WERI-Rb-1 (cell line): ENCODE measurements around the gene SLC2A4.

Experiments
- DNase-seq: peaks from one replicate; pipeline ENCODE4 v3.0.0-alpha.2; 2020
- H3K27ac ChIP-seq: fragments of 250-450 bp; sonication (Bioruptor Pico); 2 replicates; pipeline ENCODE4 v1.5.1; 2020; ENCODE audit warnings: mild to moderate bottlenecking, moderate library complexity
- H3K27me3 ChIP-seq: fragments of 250-450 bp; sonication (Bioruptor Pico); 2 replicates; pipeline ENCODE4 v1.5.1; 2021; ENCODE audit warnings: mild to moderate bottlenecking, low read depth, moderate library complexity; ENCODE audit not compliant: insufficient read depth, severe bottlenecking
- H3K36me3 ChIP-seq: fragments of 250-450 bp; sonication (Bioruptor Pico); 2 replicates; pipeline ENCODE4 v1.5.1; 2020; ENCODE audit warnings: mild to moderate bottlenecking, moderate library complexity
- H3K4me3 ChIP-seq: 2 replicates; pipeline ENCODE4 v1.5.1; 2011; ENCODE audit warnings: low read depth, mild to moderate bottlenecking, control low read depth, low read length
- H3K9me3 ChIP-seq: fragments of 250-450 bp; sonication (Bioruptor Pico); 2 replicates; pipeline ENCODE4 v1.5.1; 2021; ENCODE audit warnings: mild to moderate bottlenecking, moderate library complexity; ENCODE audit not compliant: severe bottlenecking
- CTCF ChIP-seq: IDR thresholded peaks from 2 replicates; pipeline ENCODE4 v1.5.1; 2011; ENCODE audit warnings: low read depth, mild to moderate bottlenecking, control low read depth, inconsistent platforms, low read length

SLC2A4 gene

GRCh38 chr17:7314719-7315569, 33.4 kb downstream of the SLC2A4 start, which contains the start of gene GPS2:
Gene GPS2 (minus strand): TSS chr17:7315360. CDS start chr17:7315052, 308 bp downstream.
- peak within 1 kb of the TSS; percentile 86 for H3K4me3 ChIP-seq
- no peak for TF ChIP-seq CTCF
- peaks cover 77% of the 10 kb centered on the region for H3K36me3 ChIP-seq
- peak within 1 kb of the TSS; percentile 86 for H3K27ac ChIP-seq
- no peaks in the 10 kb centered on the region for H3K9me3 ChIP-seq
- H3K27me3 ChIP-seq = no peaks in the 10 kb centered on the region
- peak; percentile 90 for DNase-seq

DNA sequence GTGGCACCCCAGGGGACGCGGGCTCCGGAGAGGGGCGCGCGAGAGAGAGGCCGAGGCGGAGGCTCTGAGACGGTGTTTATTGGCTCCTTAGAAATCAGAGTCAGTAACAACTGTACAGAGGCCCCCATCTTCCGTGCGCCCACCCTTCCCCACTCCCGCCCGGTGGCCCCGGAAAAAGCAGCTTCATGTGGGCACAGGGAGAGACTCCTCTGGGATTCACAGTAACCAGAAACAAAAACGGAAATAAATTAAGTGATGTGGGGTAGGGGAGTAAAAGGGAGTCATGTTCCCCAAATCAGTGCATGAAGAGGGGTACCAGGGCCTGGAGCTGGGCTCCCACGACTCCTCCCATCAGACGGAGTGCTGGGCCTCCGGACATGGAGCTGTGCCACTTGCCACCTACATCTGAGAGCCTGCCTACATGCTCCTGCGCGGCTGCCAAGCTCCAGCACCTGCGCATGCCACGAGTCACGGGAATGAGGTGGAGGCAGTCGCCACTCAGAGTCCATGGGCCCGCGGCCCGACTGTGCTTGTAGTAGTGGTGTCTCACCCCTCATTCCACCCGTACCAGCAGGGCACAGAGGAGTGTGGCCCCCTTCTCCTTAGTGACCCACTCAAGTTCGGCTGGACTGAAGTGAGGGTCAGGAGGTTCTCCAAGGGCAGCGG, 34.2 kb downstream of the SLC2A4 start:
- no peak for DNase-seq
- peak overlapping the region; percentile 86 for H3K27ac ChIP-seq

GRCh38 chr17:7317161-7317803, 35.8 kb downstream of the SLC2A4 start:
- Histone ChIP-seq H3K27ac (no peak overlapping the region; the same call in 1 of the 2 replicates), H3K27me3 (no peaks in the 10 kb centered on the region), H3K36me3 (peaks cover 80% of the 10 kb centered on the region), H3K4me3 (no peak overlapping the region), H3K9me3 (no peaks in the 10 kb centered on the region)
- no peak for DNase-seq
- no peak for TF ChIP-seq CTCF

More for the DNA sequence above, 34.2 kb downstream of the SLC2A4 start:
- Histone ChIP-seq H3K27me3 (no peaks in the 10 kb centered on the region), H3K9me3 (no peaks in the 10 kb centered on the region), H3K36me3 (peaks cover 77% of the 10 kb centered on the region), H3K4me3 (peak overlapping the region; percentile 86)
- TF ChIP-seq CTCF = no peak

- Histone ChIP-seq H3K27ac (no peak overlapping the region), H3K36me3 (peaks cover 80% of the 10 kb centered on the region), H3K4me3 (no peak overlapping the region), H3K27me3 (no peaks in the 10 kb centered on the region), H3K9me3 (no peaks in the 10 kb centered on the region)
- no peak for DNase-seq
- TF ChIP-seq CTCF = no peak
These were observed 36.8 kb downstream of the SLC2A4 start for GRCh38 chr17:7318121-7318860.

DNA sequence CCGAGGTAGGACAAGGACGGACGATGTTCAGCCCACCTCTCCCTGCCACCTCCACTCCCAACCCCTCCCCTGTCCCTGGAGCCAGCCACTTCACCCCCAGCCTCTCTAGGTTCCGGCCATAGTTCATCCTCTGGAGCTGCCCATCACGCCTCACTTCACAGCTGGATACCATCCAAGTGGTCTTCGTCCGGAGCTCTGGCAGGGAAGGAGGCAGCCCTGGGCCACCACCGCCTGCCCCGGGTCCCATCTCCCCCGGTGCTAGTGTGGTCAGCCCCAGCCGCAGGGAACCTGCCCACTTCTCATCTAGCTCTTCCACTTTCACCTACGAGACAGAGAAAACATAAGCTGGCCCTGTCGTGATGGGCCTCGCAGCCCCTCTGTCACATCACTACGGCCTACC, 39.9 kb downstream of the SLC2A4 start:
- Histone ChIP-seq H3K36me3 (peaks cover 84% of the 10 kb centered on the region), H3K4me3 (no peak overlapping the region), H3K27me3 (no peaks in the 10 kb centered on the region), H3K9me3 (no peaks in the 10 kb centered on the region), H3K27ac (no peak overlapping the region)
- no peak for DNase-seq
- TF ChIP-seq CTCF = no peak
